Fibroblast of lung (primary cell): ENCODE data around the gene COL27A1.

ENCODE experiments used
- CTCF ChIP-seq, 2 donors: IDR thresholded peaks in 1 of 2; conservative IDR thresholded peaks in 1 of 2; 1 replicate in 1 of 2; 2 replicates in 1 of 2; pipeline ENCODE4 v1.5.1; 2011 to 2012; ENCODE audit warnings: low read length in 2 of 2, control low read depth in 1 of 2, inconsistent platforms in 1 of 2, low read depth in 1 of 2, mild to moderate bottlenecking in 1 of 2
- EZH2 ChIP-seq: IDR thresholded peaks from 2 replicates; pipeline ENCODE4 v1.5.1; 2012; ENCODE audit warnings: low read length, control low read depth, mild to moderate bottlenecking; ENCODE audit errors: missing control alignments

DNA sequence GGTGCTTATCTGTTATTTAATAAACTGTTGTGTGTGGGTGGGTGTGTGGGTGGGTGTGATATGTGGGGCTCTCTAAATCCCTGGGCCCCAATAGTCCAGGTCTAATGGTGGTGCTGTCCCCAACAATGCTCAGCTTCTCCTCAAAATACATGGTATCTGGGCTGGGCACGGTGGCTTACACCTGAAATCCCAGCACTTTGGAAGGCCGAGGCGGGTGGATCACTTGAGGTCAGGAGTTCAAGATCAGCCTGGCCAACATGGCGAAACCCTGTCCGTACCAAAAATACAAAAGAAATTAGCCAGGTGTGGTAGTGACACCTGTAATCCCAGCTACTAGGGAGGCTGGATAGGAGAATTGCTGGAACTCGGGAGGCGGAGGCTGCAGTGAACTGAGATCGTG lies 163.1 kb downstream of the COL27A1 start:
- TF ChIP-seq CTCF (conservative IDR thresholded peaks at IDR 0.05 in 1 of 2, IDR thresholded peaks at IDR 0.05 in 1 of 2; ENCODE audit: low read depth in 1 of 2, low read length in 2 of 2) (no peak), EZH2 (no peak)
